ENCODE data around the gene MTM1. TPM values are rescaled to one million over a fixed set of nuclear protein-coding genes. Genes with fewer than 3 reads are reported as not detected.

Gene MTM1
- total RNA-seq, 4 donors from 2014 or later = 12.7 to 73.2 (median 44.7) TPM

DNA sequence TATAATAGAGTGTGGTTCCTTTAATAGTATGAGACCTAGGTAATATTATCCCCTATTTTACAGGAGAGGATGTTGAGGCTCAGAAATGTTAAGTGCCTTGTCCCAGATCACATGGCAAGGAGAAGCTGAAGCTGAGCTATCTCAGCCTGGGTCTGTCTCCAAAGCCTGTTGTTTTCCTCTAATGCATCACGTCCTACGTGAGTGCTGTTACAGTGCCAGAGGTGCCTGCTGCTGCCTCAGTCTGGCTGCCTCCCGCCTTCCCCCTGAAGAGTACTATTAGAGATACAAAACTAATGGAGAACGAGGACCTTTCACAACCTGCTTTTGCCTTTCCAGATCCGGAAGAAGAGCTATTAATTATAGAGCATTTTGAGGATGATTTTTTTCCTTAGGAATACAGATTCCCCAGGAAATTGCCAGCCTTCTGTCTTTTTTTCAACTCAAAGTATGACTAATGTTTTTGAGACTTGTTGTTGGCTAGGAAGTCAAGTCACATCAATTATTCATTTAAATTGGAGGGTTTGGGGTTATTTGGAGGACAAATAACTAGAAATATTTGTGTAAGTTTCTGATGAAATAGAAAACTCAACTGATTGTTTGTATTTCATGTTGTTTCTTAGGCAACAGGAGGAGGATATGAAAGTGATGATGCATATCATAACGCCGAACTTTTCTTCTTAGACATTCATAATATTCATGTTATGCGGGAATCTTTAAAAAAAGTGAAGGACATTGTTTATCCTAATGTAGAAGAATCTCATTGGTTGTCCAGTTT, 80.9 kb downstream of the MTM1 start:
- no peaks in the 10 kb centered on the region for H3K9me3 ChIP-seq
- intact Hi-C loops (cut with DNase I; ENCODE audit: low total_unique reads) (no loop called here), in situ Hi-C loops (cut with MboI; ENCODE audit: low pct_ligation_motif_present in 1 of 4, low pct_unique_long_range_greater_than_20kb in 1 of 4, low sequenced_read_pairs in 3 of 4) (no loop called here)
- no peak overlapping the region for H3K4me3 ChIP-seq
- no peaks in the 10 kb centered on the region for H3K36me3 ChIP-seq
- 60 to 74% methylated on average over 2 to 8 of the region's 8 CpGs for WGBS, 2 donors (ENCODE audit: low coverage in 1 of 2)
- no peaks in the 10 kb centered on the region for H3K4me1 ChIP-seq
- peak; percentile 10 for DNase-seq
- H3K27ac ChIP-seq = peak overlapping the region in 2 of 4 donors; percentile 12 to 29
- H3K27me3 ChIP-seq = no peaks in the 10 kb centered on the region
- TF ChIP-seq, protein P1, sequence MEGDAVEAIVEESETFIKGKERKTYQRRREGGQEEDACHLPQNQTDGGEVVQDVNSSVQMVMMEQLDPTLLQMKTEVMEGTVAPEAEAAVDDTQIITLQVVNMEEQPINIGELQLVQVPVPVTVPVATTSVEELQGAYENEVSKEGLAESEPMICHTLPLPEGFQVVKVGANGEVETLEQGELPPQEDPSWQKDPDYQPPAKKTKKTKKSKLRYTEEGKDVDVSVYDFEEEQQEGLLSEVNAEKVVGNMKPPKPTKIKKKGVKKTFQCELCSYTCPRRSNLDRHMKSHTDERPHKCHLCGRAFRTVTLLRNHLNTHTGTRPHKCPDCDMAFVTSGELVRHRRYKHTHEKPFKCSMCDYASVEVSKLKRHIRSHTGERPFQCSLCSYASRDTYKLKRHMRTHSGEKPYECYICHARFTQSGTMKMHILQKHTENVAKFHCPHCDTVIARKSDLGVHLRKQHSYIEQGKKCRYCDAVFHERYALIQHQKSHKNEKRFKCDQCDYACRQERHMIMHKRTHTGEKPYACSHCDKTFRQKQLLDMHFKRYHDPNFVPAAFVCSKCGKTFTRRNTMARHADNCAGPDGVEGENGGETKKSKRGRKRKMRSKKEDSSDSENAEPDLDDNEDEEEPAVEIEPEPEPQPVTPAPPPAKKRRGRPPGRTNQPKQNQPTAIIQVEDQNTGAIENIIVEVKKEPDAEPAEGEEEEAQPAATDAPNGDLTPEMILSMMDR (IDR thresholded peaks at IDR 0.05) = no peak
- no peak for TF ChIP-seq EP300 (IDR thresholded peaks at IDR 0.05; ENCODE audit: low read depth)
- no peak for TF ChIP-seq POLR2AphosphoS5 (IDR thresholded peaks at IDR 0.05)
- no peak for TF ChIP-seq POLR2A (IDR thresholded peaks at IDR 0.05)

DNA sequence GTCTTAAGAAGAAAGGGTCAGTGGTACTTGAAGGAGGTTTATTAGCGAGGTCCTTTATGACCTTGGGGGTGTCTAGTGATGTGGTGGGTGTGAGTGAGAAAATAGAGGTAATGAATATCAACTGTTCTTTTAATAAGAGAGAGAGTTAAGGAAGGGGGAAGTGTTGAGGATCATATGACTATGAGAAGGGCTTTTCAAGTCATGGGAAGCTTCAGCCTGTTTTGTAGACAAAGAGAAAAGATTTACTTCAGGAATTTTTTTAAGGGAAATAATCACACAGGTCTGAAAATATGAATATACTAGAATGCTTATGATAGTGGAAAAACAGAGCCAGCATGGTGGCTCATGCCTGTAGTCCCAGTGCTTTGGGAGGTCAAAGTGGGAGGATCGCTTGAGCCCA, 83.5 kb downstream of the MTM1 start:
- Histone ChIP-seq H3K27ac (no peak overlapping the region), H3K4me3 (no peak overlapping the region), H3K9me3 (no peaks in the 10 kb centered on the region), H3K36me3 (no peaks in the 10 kb centered on the region), H3K27me3 (no peaks in the 10 kb centered on the region), H3K4me1 (no peaks in the 10 kb centered on the region)
- WGBS, 2 donors (ENCODE audit: low coverage in 1 of 2) = 68 to 80% methylated on average over 1 to 2 of the region's 2 CpGs
- DNase-seq = no peak
- in situ Hi-C loops (cut with MboI; ENCODE audit: low pct_ligation_motif_present in 1 of 4, low pct_unique_long_range_greater_than_20kb in 1 of 4, low sequenced_read_pairs in 3 of 4) = no loop called here
- intact Hi-C loops (cut with DNase I; ENCODE audit: low total_unique reads) = no loop called here
- TF ChIP-seq EP300 (IDR thresholded peaks at IDR 0.05; ENCODE audit: low read depth) (no peak), POLR2A (IDR thresholded peaks at IDR 0.05) (no peak), POLR2AphosphoS5 (IDR thresholded peaks at IDR 0.05) (no peak)
- TF ChIP-seq, protein P1 (IDR thresholded peaks at IDR 0.05) = no peak

DNA sequence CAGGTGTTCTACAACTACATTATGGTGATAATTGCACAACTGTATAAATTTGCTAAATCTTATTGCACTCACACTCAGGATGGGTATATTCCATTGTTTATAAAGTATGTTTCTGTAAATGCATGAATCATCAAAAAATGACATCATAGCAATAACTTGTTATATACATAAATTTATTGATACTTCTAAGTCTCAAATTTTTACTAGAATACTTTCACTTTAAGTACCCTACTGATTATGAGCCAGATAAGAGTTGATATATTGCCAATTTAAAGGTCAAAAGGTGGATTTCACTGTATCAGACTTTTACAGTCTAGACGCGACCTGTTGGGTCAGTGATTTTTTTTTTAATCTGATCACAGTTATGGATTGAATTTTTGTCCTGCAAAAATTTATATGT, 87.4 kb downstream of the MTM1 start:
- WGBS, 2 donors (ENCODE audit: low coverage in 1 of 2) = 65 to 80% methylated on average over 2 of the region's 2 CpGs
- intact Hi-C loops (cut with DNase I; ENCODE audit: low total_unique reads) = no loop called here
- no peak for DNase-seq
- Histone ChIP-seq H3K4me3 (no peak overlapping the region), H3K4me1 (no peaks in the 10 kb centered on the region), H3K9me3 (no peaks in the 10 kb centered on the region), H3K27me3 (no peaks in the 10 kb centered on the region), H3K36me3 (no peaks in the 10 kb centered on the region), H3K27ac (no peak overlapping the region)
- TF ChIP-seq POLR2A (IDR thresholded peaks at IDR 0.05) (no peak), EP300 (IDR thresholded peaks at IDR 0.05; ENCODE audit: low read depth) (no peak), POLR2AphosphoS5 (IDR thresholded peaks at IDR 0.05) (no peak)
- TF ChIP-seq, protein P1 (IDR thresholded peaks at IDR 0.05) = no peak
- in situ Hi-C loops (cut with MboI; ENCODE audit: low pct_ligation_motif_present in 1 of 4, low pct_unique_long_range_greater_than_20kb in 1 of 4, low sequenced_read_pairs in 3 of 4) = no loop called here

DNA sequence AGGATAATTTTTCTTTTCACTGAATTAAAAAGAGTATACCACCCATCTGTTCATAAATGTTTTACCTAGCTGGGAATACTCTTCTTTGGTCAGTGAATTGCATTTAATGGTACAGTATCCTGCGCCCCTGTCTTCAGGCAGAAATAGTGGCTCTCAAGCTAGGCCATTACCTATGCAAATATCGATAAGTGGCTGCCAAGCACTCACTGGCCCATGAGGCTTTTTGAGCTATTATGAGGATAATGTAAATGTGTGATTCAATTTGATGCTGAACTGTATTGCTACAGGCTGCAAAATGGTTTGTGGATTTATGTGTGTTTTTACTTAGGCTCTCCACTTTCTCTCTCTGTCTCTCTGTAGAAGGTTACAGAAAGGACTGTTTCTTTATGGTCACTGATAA, 94.7 kb downstream of the MTM1 start:
- no peak overlapping the region for H3K27ac ChIP-seq
- no peaks in the 10 kb centered on the region for H3K27me3 ChIP-seq
- 84% methylated on average over 2 of the region's 2 CpGs; no CpG with 5 or more reads in 1 of the 2 donors for WGBS, 2 donors (ENCODE audit: low coverage in 1 of 2)
- H3K36me3 ChIP-seq = no peaks in the 10 kb centered on the region
- H3K4me3 ChIP-seq = no peak overlapping the region
- TF ChIP-seq POLR2AphosphoS5 (IDR thresholded peaks at IDR 0.05) (no peak), POLR2A (IDR thresholded peaks at IDR 0.05) (no peak), EP300 (IDR thresholded peaks at IDR 0.05; ENCODE audit: low read depth) (no peak)
- TF ChIP-seq, protein P1 (IDR thresholded peaks at IDR 0.05) = no peak
- H3K9me3 ChIP-seq = no peaks in the 10 kb centered on the region
- in situ Hi-C loops (cut with MboI; ENCODE audit: low pct_ligation_motif_present in 1 of 4, low pct_unique_long_range_greater_than_20kb in 1 of 4, low sequenced_read_pairs in 3 of 4) = no loop called here
- intact Hi-C loops (cut with DNase I; ENCODE audit: low total_unique reads) = no loop called here
- H3K4me1 ChIP-seq = no peaks in the 10 kb centered on the region
- no peak for DNase-seq
